ENCODE results near the gene VSTM4. TPM values are rescaled to one million over a fixed set of nuclear protein-coding genes. Genes with fewer than 3 reads are reported as not detected.

Gene VSTM4
- total and polyA plus RNA-seq, 9 donors = 17.3 to 68.9 (median 42.9) TPM

DNA sequence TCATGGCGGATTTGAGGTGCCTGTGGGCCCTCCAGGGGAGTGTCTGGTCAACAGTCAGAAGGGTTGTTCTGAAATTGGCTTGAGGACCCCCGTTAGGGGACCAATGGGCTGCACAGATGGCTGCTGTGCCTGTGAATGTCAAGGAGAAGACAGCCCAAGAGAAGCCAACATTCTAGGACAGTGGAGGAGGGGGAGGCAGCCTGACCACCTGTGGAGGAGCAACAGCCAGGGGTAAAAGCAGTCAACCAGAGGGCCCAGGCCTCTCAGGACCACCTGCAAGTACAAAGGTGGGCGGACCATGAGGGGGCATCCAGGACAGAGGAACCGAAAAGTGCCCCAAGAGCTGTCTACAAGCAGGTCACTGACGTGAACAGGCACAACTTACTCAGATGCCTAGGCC lies 76.6 kb downstream of the VSTM4 start:
- no peaks in the 10 kb centered on the region for H3K4me1 ChIP-seq (ENCODE audit: insufficient read depth)
- no peaks in the 10 kb centered on the region for H3K36me3 ChIP-seq
- no peaks in the 10 kb centered on the region for H3K27me3 ChIP-seq
- no peak for DNase-seq
- H3K27ac ChIP-seq = no peak overlapping the region
- TF ChIP-seq POLR2A (IDR thresholded peaks at IDR 0.05) (no peak), EP300 (IDR thresholded peaks at IDR 0.05) (no peak)
- TF ChIP-seq, protein P1, sequence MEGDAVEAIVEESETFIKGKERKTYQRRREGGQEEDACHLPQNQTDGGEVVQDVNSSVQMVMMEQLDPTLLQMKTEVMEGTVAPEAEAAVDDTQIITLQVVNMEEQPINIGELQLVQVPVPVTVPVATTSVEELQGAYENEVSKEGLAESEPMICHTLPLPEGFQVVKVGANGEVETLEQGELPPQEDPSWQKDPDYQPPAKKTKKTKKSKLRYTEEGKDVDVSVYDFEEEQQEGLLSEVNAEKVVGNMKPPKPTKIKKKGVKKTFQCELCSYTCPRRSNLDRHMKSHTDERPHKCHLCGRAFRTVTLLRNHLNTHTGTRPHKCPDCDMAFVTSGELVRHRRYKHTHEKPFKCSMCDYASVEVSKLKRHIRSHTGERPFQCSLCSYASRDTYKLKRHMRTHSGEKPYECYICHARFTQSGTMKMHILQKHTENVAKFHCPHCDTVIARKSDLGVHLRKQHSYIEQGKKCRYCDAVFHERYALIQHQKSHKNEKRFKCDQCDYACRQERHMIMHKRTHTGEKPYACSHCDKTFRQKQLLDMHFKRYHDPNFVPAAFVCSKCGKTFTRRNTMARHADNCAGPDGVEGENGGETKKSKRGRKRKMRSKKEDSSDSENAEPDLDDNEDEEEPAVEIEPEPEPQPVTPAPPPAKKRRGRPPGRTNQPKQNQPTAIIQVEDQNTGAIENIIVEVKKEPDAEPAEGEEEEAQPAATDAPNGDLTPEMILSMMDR (IDR thresholded peaks at IDR 0.05) = no peak
- no peaks in the 10 kb centered on the region for H3K9me3 ChIP-seq
- intact Hi-C loops (cut with DNase I) = no loop called here
- WGBS, 3 donors = 96 to 98% (median 97%) methylated on average over 5 of the region's 5 CpGs
- no peak overlapping the region for H3K4me3 ChIP-seq

DNA sequence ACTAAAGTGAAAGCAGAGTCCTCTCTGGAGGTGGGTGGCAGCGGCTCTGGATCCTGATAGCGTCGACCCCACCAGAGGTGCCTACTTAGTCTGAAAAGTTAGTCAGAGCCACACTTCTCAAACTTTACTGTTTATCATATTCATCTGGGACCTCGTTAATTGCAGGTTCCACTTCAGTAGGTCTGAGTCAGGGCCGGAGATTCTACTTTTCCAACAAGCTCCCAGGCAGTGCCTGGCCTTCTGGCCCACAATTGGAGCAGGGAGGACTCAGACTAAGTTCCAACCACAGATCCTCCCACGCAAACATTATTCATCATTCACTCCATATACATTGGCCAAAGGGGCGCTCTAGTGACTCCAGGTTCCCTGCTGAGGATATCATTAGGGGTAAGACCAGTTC lies 78.1 kb downstream of the VSTM4 start:
- TF ChIP-seq, protein P1 (IDR thresholded peaks at IDR 0.05) = no peak
- no peak for TF ChIP-seq EP300 (IDR thresholded peaks at IDR 0.05)
- TF ChIP-seq POLR2A (IDR thresholded peaks at IDR 0.05) = no peak
- DNase-seq = no peak
- Histone ChIP-seq H3K27ac (no peak overlapping the region), H3K4me1 (ENCODE audit: insufficient read depth) (no peaks in the 10 kb centered on the region), H3K36me3 (no peaks in the 10 kb centered on the region), H3K27me3 (no peaks in the 10 kb centered on the region), H3K4me3 (no peak overlapping the region), H3K9me3 (no peaks in the 10 kb centered on the region)
- intact Hi-C loops (cut with DNase I) = no loop called here
- 78 to 87% (median 84%) methylated on average over 7 of the region's 7 CpGs for WGBS, 3 donors

- Histone ChIP-seq H3K27ac (no peak overlapping the region), H3K4me1 (ENCODE audit: insufficient read depth) (no peaks in the 10 kb centered on the region), H3K4me3 (no peak overlapping the region), H3K27me3 (no peaks in the 10 kb centered on the region), H3K36me3 (no peaks in the 10 kb centered on the region), H3K9me3 (no peaks in the 10 kb centered on the region)
- TF ChIP-seq EP300 (IDR thresholded peaks at IDR 0.05) = no peak
- TF ChIP-seq POLR2A (IDR thresholded peaks at IDR 0.05) = no peak
- TF ChIP-seq, protein P1 (IDR thresholded peaks at IDR 0.05) = no peak
- no peak for DNase-seq
- intact Hi-C loops (cut with DNase I) = no loop called here
- 68 to 83% (median 76%) methylated on average over 3 of the region's 3 CpGs for WGBS, 3 donors
Observed at GRCh38 chr10:49036638-49037037, 78.7 kb downstream of the VSTM4 start.

GRCh38 chr10:49035920-49036319 lies 79.4 kb downstream of the VSTM4 start:
- no peak for DNase-seq
- Histone ChIP-seq H3K4me1 (ENCODE audit: insufficient read depth) (no peaks in the 10 kb centered on the region), H3K9me3 (no peaks in the 10 kb centered on the region), H3K27ac (no peak overlapping the region), H3K4me3 (no peak overlapping the region), H3K36me3 (no peaks in the 10 kb centered on the region), H3K27me3 (no peaks in the 10 kb centered on the region)
- intact Hi-C loops (cut with DNase I) = no loop called here
- TF ChIP-seq, protein P1 (IDR thresholded peaks at IDR 0.05) = no peak
- no peak for TF ChIP-seq POLR2A (IDR thresholded peaks at IDR 0.05)
- TF ChIP-seq EP300 (IDR thresholded peaks at IDR 0.05) = no peak
- WGBS, 3 donors = 86 to 92% (median 90%) methylated on average over 8 of the region's 8 CpGs

DNA sequence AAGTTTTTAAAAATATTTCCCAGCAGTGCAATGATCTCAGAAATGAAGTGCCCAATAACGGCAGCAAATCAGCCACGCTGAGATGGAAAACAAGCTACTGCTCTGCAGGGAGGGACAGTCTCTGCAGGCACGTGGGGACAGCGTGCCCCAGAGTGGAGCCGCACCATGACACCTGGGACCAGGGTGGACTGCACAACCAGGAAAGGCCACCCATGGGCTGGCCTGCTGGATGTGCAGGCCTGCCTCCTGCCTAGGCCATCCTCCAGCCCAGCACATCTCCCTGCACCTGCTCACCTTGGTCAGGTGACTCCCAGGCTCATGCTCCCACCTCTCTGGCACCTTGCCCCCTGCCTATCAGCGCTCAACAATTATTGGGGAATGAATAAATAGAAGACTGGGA lies 80.4 kb downstream of the VSTM4 start:
- H3K36me3 ChIP-seq = no peaks in the 10 kb centered on the region
- no peak for DNase-seq
- H3K9me3 ChIP-seq = no peaks in the 10 kb centered on the region
- H3K27ac ChIP-seq = no peak overlapping the region
- H3K4me3 ChIP-seq = no peak overlapping the region
- H3K27me3 ChIP-seq = no peaks in the 10 kb centered on the region
- 81 to 87% (median 84%) methylated on average over 6 of the region's 6 CpGs for WGBS, 3 donors
- no peak for TF ChIP-seq EP300 (IDR thresholded peaks at IDR 0.05)
- TF ChIP-seq POLR2A (IDR thresholded peaks at IDR 0.05) = no peak
- TF ChIP-seq, protein P1 (IDR thresholded peaks at IDR 0.05) = no peak
- no peaks in the 10 kb centered on the region for H3K4me1 ChIP-seq (ENCODE audit: insufficient read depth)
- intact Hi-C loops (cut with DNase I) = no loop called here

Data from ovary (tissue), 9 donors.